ENCODE results near the gene NSFL1C. TPM values are rescaled to one million over a fixed set of nuclear protein-coding genes. Genes with fewer than 3 reads are reported as not detected.
A peak's percentile ranks its signal among the peaks of the same experiment; 100 is the strongest.

The NSFL1C gene
- total RNA-seq, 1 donor, result 30.0 TPM

DNA sequence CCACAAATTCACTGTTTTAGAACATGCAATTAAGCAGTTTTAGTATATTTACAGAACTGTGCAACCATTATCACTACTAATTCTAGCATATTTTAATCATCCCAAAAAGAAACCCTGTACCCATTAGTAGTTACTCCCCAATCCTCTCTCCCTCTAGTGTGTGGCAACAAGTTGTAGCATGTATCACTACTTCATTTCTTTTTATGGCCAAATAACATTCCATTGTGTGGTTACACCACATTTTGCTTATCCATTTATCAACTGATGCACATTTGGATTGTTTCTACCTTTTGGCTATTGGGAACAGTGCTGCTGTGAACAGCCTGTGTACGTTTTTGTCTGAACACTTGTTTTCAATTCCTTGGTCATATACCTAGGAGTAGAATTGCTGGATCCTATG lies 42.3 kb downstream of the NSFL1C start:
- Histone ChIP-seq H3K27ac (ENCODE audit: low read depth, low read length) (no peak overlapping the region), H2AFZ (ENCODE audit: low read length) (no peak overlapping the region), H3K4me1 (ENCODE audit: insufficient read depth, low read length) (no peaks in the 10 kb centered on the region), H3K4me2 (ENCODE audit: insufficient read depth, low read length) (no peak overlapping the region), H3K27me3 (ENCODE audit: insufficient read depth, low read length) (no peaks in the 10 kb centered on the region), H3K36me3 (ENCODE audit: insufficient read depth, low read length) (no peaks in the 10 kb centered on the region), H4K20me1 (ENCODE audit: insufficient read depth, low read length) (no peaks in the 10 kb centered on the region), H3K4me3 (ENCODE audit: insufficient read depth, low read length) (no peak overlapping the region), H3K79me2 (ENCODE audit: insufficient read depth, low read length) (no peaks in the 10 kb centered on the region), H3K9me3 (ENCODE audit: low read depth, low read length) (no peaks in the 10 kb centered on the region)
- DNase-seq (ENCODE audit: insufficient read length, low spot score, missing footprints), result no peak
- TF ChIP-seq CTCF (IDR thresholded peaks at IDR 0.05; ENCODE audit: extremely low read depth, low read depth, low read length), result no peak

DNA sequence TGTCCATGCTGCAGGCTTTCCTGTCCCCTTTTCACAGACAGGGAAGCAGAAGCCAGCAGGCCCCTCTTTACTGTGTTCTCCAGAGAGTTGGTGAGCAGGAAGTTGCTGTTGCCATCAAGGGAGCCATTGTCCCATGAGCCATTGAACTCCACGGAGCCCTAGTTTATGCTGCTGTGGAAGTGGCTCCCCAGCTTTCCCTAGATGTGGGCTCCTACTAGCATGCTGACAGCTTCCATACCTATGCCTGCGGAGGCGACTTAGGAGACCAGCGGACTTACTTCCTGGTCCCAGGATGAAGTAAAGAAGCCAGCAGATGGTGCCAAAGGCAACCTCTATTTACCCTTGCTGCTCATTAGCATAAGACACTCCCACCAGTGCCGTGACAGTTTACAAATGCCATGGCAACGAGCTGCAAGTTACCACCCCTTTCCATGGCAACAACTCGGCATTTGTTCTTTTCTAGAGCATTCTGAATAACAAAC lies 43.0 kb downstream of the NSFL1C start:
- Histone ChIP-seq H4K20me1 (ENCODE audit: insufficient read depth, low read length) (no peaks in the 10 kb centered on the region), H3K4me3 (ENCODE audit: insufficient read depth, low read length) (no peak overlapping the region), H3K27me3 (ENCODE audit: insufficient read depth, low read length) (no peaks in the 10 kb centered on the region), H3K4me2 (ENCODE audit: insufficient read depth, low read length) (no peak overlapping the region), H3K27ac (ENCODE audit: low read depth, low read length) (no peak overlapping the region), H3K36me3 (ENCODE audit: insufficient read depth, low read length) (no peaks in the 10 kb centered on the region), H3K4me1 (ENCODE audit: insufficient read depth, low read length) (peaks cover under 1% of the 10 kb centered on the region), H3K79me2 (ENCODE audit: insufficient read depth, low read length) (no peaks in the 10 kb centered on the region), H3K9me3 (ENCODE audit: low read depth, low read length) (no peaks in the 10 kb centered on the region), H2AFZ (ENCODE audit: low read length) (peak overlapping the region; percentile 78)
- no peak for DNase-seq (ENCODE audit: insufficient read length, low spot score, missing footprints)
- peak; percentile 28 for TF ChIP-seq CTCF (IDR thresholded peaks at IDR 0.05; ENCODE audit: extremely low read depth, low read depth, low read length)

GRCh38 chr20:1423206-1423605 lies 43.4 kb downstream of the NSFL1C start:
- H3K4me3 ChIP-seq (ENCODE audit: insufficient read depth, low read length), result no peak overlapping the region
- DNase-seq (ENCODE audit: insufficient read length, low spot score, missing footprints), result no peak
- H3K4me2 ChIP-seq (ENCODE audit: insufficient read depth, low read length), result no peak overlapping the region
- no peaks in the 10 kb centered on the region for H3K36me3 ChIP-seq (ENCODE audit: insufficient read depth, low read length)
- H3K27me3 ChIP-seq (ENCODE audit: insufficient read depth, low read length), result no peaks in the 10 kb centered on the region
- H3K9me3 ChIP-seq (ENCODE audit: low read depth, low read length), result no peaks in the 10 kb centered on the region
- H3K27ac ChIP-seq (ENCODE audit: low read depth, low read length), result no peak overlapping the region
- H3K4me1 ChIP-seq (ENCODE audit: insufficient read depth, low read length), result peaks cover 6% of the 10 kb centered on the region
- no peaks in the 10 kb centered on the region for H4K20me1 ChIP-seq (ENCODE audit: insufficient read depth, low read length)
- H2AFZ ChIP-seq (ENCODE audit: low read length), result peak overlapping the region; percentile 78
- TF ChIP-seq CTCF (IDR thresholded peaks at IDR 0.05; ENCODE audit: extremely low read depth, low read depth, low read length), result no peak
- H3K79me2 ChIP-seq (ENCODE audit: insufficient read depth, low read length), result no peaks in the 10 kb centered on the region

- no peaks in the 10 kb centered on the region for H3K36me3 ChIP-seq (ENCODE audit: insufficient read depth, low read length)
Measured at GRCh38 chr20:1422753-1423152, 43.9 kb downstream of the NSFL1C start.

More at GRCh38 chr20:1422753-1423152, 43.9 kb downstream of the NSFL1C start:
- no peaks in the 10 kb centered on the region for H4K20me1 ChIP-seq (ENCODE audit: insufficient read depth, low read length)
- DNase-seq (ENCODE audit: insufficient read length, low spot score, missing footprints), result no peak
- H3K4me3 ChIP-seq (ENCODE audit: insufficient read depth, low read length), result no peak overlapping the region
- no peaks in the 10 kb centered on the region for H3K79me2 ChIP-seq (ENCODE audit: insufficient read depth, low read length)
- H3K9me3 ChIP-seq (ENCODE audit: low read depth, low read length), result no peaks in the 10 kb centered on the region
- H3K4me2 ChIP-seq (ENCODE audit: insufficient read depth, low read length), result no peak overlapping the region
- peaks cover 10% of the 10 kb centered on the region for H3K4me1 ChIP-seq (ENCODE audit: insufficient read depth, low read length)
- no peaks in the 10 kb centered on the region for H3K27me3 ChIP-seq (ENCODE audit: insufficient read depth, low read length)
- H3K27ac ChIP-seq (ENCODE audit: low read depth, low read length), result no peak overlapping the region
- H2AFZ ChIP-seq (ENCODE audit: low read length), result peak overlapping the region; percentile 10
- TF ChIP-seq CTCF (IDR thresholded peaks at IDR 0.05; ENCODE audit: extremely low read depth, low read depth, low read length), result no peak

Measured in osteoblast (primary cell).